OCI-LY3 (cell line): ENCODE data around the gene PEMT.

Experiments
- EZH2phosphoT487 ChIP-seq: fragments of 200-600 bp; shearing (Covaris generic); IDR thresholded peaks from 2 replicates; pipeline ENCODE4 v1.6.1; 2018; ENCODE audit warnings: antibody characterized with exemption, mixed run types, low read depth
- TF ChIP-seq, protein P1 (sequence below): fragments of 200-600, 300-600 bp; sonication (generic); IDR thresholded peaks from 2 replicates; pipeline ENCODE4 v1.5.1; 2014; ENCODE audit warnings: antibody characterized with exemption, low read length, low read depth

DNA sequence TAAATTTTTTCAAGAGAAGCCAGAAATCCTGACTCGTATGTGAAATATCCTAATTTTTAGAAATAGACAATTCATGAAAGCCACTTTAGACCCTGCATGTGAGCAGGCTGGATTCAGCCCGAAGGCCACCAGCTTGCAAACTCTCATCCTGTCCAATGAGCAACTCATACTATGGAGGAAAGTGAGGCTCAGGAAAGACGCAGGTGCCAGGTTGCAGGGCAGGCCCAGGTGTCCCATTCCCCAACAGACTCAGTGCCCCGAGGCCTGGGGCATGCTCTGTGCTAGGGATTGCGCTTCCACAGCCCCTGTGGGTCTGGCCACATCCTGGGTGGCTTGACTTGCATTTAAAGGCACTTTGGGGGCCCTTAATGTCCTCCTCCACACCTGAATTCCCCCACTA, 78.6 kb downstream of the PEMT start:
- TF ChIP-seq, protein P1, sequence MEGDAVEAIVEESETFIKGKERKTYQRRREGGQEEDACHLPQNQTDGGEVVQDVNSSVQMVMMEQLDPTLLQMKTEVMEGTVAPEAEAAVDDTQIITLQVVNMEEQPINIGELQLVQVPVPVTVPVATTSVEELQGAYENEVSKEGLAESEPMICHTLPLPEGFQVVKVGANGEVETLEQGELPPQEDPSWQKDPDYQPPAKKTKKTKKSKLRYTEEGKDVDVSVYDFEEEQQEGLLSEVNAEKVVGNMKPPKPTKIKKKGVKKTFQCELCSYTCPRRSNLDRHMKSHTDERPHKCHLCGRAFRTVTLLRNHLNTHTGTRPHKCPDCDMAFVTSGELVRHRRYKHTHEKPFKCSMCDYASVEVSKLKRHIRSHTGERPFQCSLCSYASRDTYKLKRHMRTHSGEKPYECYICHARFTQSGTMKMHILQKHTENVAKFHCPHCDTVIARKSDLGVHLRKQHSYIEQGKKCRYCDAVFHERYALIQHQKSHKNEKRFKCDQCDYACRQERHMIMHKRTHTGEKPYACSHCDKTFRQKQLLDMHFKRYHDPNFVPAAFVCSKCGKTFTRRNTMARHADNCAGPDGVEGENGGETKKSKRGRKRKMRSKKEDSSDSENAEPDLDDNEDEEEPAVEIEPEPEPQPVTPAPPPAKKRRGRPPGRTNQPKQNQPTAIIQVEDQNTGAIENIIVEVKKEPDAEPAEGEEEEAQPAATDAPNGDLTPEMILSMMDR, result no peak
- TF ChIP-seq EZH2phosphoT487, result no peak
